Measurements from ENCODE around the gene NOTCH4. TPM values are rescaled to one million over a fixed set of nuclear protein-coding genes. Genes with fewer than 3 reads are reported as not detected.
A peak's percentile ranks its signal among the peaks of the same experiment; 100 is the strongest.
"Not testable (repeated sequence)": the region's sequence is repeated elsewhere in the genome, so short reads cannot be mapped to it uniquely, and the experiment has no call there.

NOTCH4 gene
- total RNA-seq, result under 1 TPM; 0.15 to 0.60 TPM

GRCh38 chr6:32223258-32224235, at the start of gene NOTCH4:
Gene NOTCH4, minus strand, starts transcription at chr6:32224067. Its CDS starts 139 bp downstream, at chr6:32223928.
- Mint-ChIP-seq H3K27ac (no peak within 1 kb of the TSS), H3K4me1 (no peaks in the 10 kb centered on the region), H3K27me3 (no peaks in the 10 kb centered on the region), H3K4me3 (no peak within 1 kb of the TSS), H3K36me3 (ENCODE audit: low read depth) (no peaks in the 10 kb centered on the region), H3K9me3 (no peaks in the 10 kb centered on the region)
- POLR2A ChIA-PET, result no interaction called here
- no peak for DNase-seq
- CTCF ChIA-PET, result no interaction called here

- Mint-ChIP-seq H3K36me3 (ENCODE audit: low read depth) (peaks cover 5% of the 10 kb centered on the region), H3K4me3 (no peak overlapping the region), H3K4me1 (peaks cover 15% of the 10 kb centered on the region), H3K27ac (no peak overlapping the region), H3K27me3 (peaks cover 28% of the 10 kb centered on the region), H3K9me3 (no peaks in the 10 kb centered on the region)
- no peak for DNase-seq
- CTCF ChIA-PET, result interaction anchor here (0.7 kb wide), 1 partner anchor 16 kb away, joined by 3 read pairs; no protein-coding TSS in a partner anchor
- POLR2A ChIA-PET, result no interaction called here
These were observed 47.6 kb upstream of the NOTCH4 start for GRCh38 chr6:32271429-32271828.

DNA sequence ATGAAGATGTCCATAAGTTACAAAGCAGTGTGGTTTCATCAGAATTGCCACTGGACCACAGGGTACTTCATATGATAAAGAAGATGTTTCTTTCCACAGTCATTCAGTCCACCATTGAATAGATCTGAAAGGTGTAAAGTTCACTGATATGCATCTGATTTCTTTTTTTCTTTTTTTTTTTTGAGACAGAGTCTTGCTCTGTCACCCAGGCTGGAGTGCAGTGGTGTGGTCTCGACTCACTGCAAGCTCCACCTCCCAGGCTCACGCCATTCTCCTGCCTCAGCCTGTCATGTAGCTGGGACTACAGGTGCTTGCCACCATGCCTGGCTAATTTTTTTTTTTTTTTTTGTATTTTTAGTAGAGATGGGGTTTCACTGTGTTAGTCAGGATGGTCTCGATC, 44.6 kb upstream of the NOTCH4 start:
- H3K9me3 Mint-ChIP-seq; POLR2A ChIA-PET; H3K36me3 Mint-ChIP-seq (ENCODE audit: low read depth); H3K27ac Mint-ChIP-seq; DNase-seq; H3K4me3 Mint-ChIP-seq: not testable (repeated sequence)
- CTCF ChIA-PET, result interaction anchor here (1.2 kb wide), 1 partner anchor 22 kb away, joined by 4 read pairs; no protein-coding TSS in a partner anchor
- H3K4me1 Mint-ChIP-seq, result peaks cover 12% of the 10 kb centered on the region
- peaks cover 25% of the 10 kb centered on the region for H3K27me3 Mint-ChIP-seq

GRCh38 chr6:32267035-32267434, 43.2 kb upstream of the NOTCH4 start:
- POLR2A ChIA-PET, result no interaction called here
- Mint-ChIP-seq H3K27ac (no peak overlapping the region), H3K4me3 (no peak overlapping the region), H3K36me3 (ENCODE audit: low read depth) (peaks cover 5% of the 10 kb centered on the region), H3K4me1 (peaks cover 10% of the 10 kb centered on the region), H3K9me3 (no peaks in the 10 kb centered on the region), H3K27me3 (peaks cover 22% of the 10 kb centered on the region)
- no peak for DNase-seq
- CTCF ChIA-PET, result interaction anchor here (1.2 kb wide), 1 partner anchor 20 kb away, joined by 4 read pairs; no protein-coding TSS in a partner anchor

- H3K4me3 Mint-ChIP-seq; H3K9me3 Mint-ChIP-seq; POLR2A ChIA-PET; DNase-seq; H3K27ac Mint-ChIP-seq; H3K36me3 Mint-ChIP-seq (ENCODE audit: low read depth): not testable (repeated sequence)
- CTCF ChIA-PET, result interaction anchor here (1.1 kb wide), 1 partner anchor 12 kb away, joined by 3 read pairs; no protein-coding TSS in a partner anchor
- H3K4me1 Mint-ChIP-seq, result peaks cover 16% of the 10 kb centered on the region
- H3K27me3 Mint-ChIP-seq, result peaks cover 68% of the 10 kb centered on the region
These were observed 33.4 kb upstream of the NOTCH4 start for GRCh38 chr6:32257262-32257661.

GRCh38 chr6:32255199-32256153, 31.6 kb upstream of the NOTCH4 start:
- Mint-ChIP-seq H3K9me3 (no peaks in the 10 kb centered on the region), H3K4me1 (peaks cover 19% of the 10 kb centered on the region), H3K36me3 (ENCODE audit: low read depth) (peaks cover 3% of the 10 kb centered on the region), H3K27me3 (peaks cover 59% of the 10 kb centered on the region), H3K4me3 (peak overlapping the region; percentile 2), H3K27ac (no peak overlapping the region)
- DNase-seq, result peak; percentile 41
- CTCF ChIA-PET, result interaction anchor here (0.6 to 1.8 kb wide), 7 partner anchors 8 to 554 kb away, joined by 3 to 6 read pairs (median 3); no protein-coding TSS in a partner anchor
- POLR2A ChIA-PET, result no interaction called here

DNA sequence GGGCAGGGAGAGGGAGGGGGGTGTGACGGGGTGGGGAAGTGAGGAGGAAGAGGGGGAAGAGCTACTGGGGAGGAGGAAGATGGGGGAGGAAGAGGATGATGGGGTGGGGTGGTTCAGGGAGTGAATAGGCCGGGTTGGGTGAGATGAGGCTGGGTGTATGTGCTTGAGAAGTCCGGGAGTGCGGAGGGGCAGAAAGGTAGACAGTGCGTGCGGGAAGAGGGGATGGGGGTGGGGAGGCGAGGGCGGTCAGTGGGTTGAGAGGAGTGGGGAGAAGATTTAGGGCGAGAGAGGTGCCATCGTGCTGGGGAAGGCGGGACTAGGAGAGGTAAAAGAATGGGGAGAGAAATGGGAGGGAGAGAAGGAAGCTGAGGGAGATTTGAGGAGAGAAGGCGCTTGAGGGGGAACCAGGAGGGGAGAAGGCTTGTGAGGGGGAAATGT, 30.9 kb upstream of the NOTCH4 start:
- no peak overlapping the region for H3K4me3 Mint-ChIP-seq

GRCh38 chr6:32252331-32253009, 28.6 kb upstream of the NOTCH4 start:
- Mint-ChIP-seq H3K27me3 (peaks cover 39% of the 10 kb centered on the region), H3K27ac (no peak overlapping the region), H3K4me3 (no peak overlapping the region), H3K4me1 (peaks cover 19% of the 10 kb centered on the region), H3K9me3 (peaks cover 8% of the 10 kb centered on the region), H3K36me3 (ENCODE audit: low read depth) (no peaks in the 10 kb centered on the region)
- CTCF ChIA-PET, result no interaction called here
- DNase-seq, result no peak
- POLR2A ChIA-PET, result no interaction called here

More for the DNA sequence above, 30.9 kb upstream of the NOTCH4 start:
- Mint-ChIP-seq H3K36me3 (ENCODE audit: low read depth) (peaks cover 3% of the 10 kb centered on the region), H3K27ac (no peak overlapping the region), H3K27me3 (peaks cover 52% of the 10 kb centered on the region), H3K4me1 (peaks cover 19% of the 10 kb centered on the region), H3K9me3 (peaks cover 2% of the 10 kb centered on the region)
- POLR2A ChIA-PET, result no interaction called here
- CTCF ChIA-PET, result interaction anchor here (0.6 to 1.8 kb wide), 5 partner anchors 9 to 554 kb away, joined by 3 to 6 read pairs (median 3); no protein-coding TSS in a partner anchor
- DNase-seq, result no peak

DNA sequence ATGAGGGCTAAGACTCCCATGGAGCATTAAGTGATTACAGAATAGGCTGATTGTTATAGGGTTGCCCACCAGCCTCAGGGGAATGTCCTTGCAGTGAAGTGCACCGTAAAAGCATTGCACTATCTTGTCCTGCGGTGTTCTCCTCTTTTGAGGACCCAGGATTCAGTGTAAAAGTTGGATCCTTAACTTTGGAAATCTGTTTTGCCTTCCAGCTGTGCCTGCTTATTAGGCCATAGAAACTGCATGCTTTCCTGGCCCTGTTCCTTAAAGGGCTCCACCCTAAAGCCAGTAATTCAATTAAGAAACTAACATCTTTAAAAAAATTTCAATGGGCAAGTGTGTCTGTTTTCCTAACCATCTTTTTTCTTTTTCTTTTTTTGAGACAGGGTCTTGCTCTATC, 25.4 kb upstream of the NOTCH4 start:
- H3K27ac Mint-ChIP-seq, result no peak overlapping the region
- H3K36me3 Mint-ChIP-seq (ENCODE audit: low read depth), result no peaks in the 10 kb centered on the region
- ChIA-PET POLR2A (no interaction called here), CTCF (no interaction called here)
- no peak for DNase-seq
- peaks cover 28% of the 10 kb centered on the region for H3K27me3 Mint-ChIP-seq
- peaks cover 14% of the 10 kb centered on the region for H3K4me1 Mint-ChIP-seq
- no peak overlapping the region for H3K4me3 Mint-ChIP-seq
- peaks cover 8% of the 10 kb centered on the region for H3K9me3 Mint-ChIP-seq

GRCh38 chr6:32247401-32247800, 23.5 kb upstream of the NOTCH4 start:
- ChIA-PET CTCF (interaction anchor here (1.1 to 1.2 kb wide), 3 partner anchors 9 to 129 kb away, joined by 3 to 4 read pairs (median 3); no protein-coding TSS in a partner anchor), POLR2A (no interaction called here)
- Mint-ChIP-seq H3K27ac (no peak overlapping the region), H3K36me3 (ENCODE audit: low read depth) (no peaks in the 10 kb centered on the region), H3K27me3 (peaks cover 25% of the 10 kb centered on the region), H3K4me3 (no peak overlapping the region), H3K4me1 (peaks cover 11% of the 10 kb centered on the region), H3K9me3 (peaks cover 8% of the 10 kb centered on the region)
- no peak for DNase-seq

DNA sequence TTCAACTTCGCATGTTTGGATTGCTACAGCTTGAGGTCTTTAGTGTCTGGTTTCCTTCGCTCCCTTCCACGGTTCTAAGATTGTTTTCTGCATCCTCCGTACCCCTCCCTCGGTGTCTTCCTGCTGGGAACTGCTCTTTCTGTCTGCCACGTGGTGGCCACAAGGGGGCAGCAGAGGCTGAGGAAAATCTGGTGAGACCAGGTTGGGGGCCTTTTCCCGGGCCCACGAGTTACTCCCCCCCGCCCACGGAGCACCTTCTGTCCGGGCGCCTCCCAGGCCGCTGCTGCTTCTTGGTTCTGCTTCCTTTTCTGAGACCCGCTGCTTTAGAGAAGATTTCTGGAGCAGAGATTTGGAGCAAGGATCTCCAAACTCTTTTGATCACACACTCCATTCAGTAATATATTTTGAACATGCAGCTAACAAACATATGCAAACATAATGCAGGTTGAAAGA, 21.1 kb upstream of the NOTCH4 start:
- no peak overlapping the region for H3K4me3 Mint-ChIP-seq
- peaks cover 27% of the 10 kb centered on the region for H3K27me3 Mint-ChIP-seq
- DNase-seq, result peak; percentile 67
- CTCF ChIA-PET, result interaction anchor here (0.7 to 2.3 kb wide), 15 partner anchors 9 to 623 kb away, joined by 3 to 6 read pairs (median 3); partner anchors contain the start of gene BTNL2
- peaks cover 8% of the 10 kb centered on the region for H3K9me3 Mint-ChIP-seq
- no peaks in the 10 kb centered on the region for H3K36me3 Mint-ChIP-seq (ENCODE audit: low read depth)
- peaks cover 28% of the 10 kb centered on the region for H3K4me1 Mint-ChIP-seq
- H3K27ac Mint-ChIP-seq, result no peak overlapping the region
- POLR2A ChIA-PET, result no interaction called here

- Mint-ChIP-seq H3K27ac (no peak overlapping the region), H3K36me3 (ENCODE audit: low read depth) (no peaks in the 10 kb centered on the region), H3K4me3 (no peak overlapping the region), H3K27me3 (peaks cover 27% of the 10 kb centered on the region), H3K4me1 (peaks cover 28% of the 10 kb centered on the region), H3K9me3 (peaks cover 5% of the 10 kb centered on the region)
- POLR2A ChIA-PET, result no interaction called here
- DNase-seq, result no peak
- CTCF ChIA-PET, result interaction anchor here (1.5 to 2.3 kb wide), 2 partner anchors 11 to 156 kb away, joined by 3 to 6 read pairs; no protein-coding TSS in a partner anchor
These were observed 20.4 kb upstream of the NOTCH4 start for GRCh38 chr6:32244270-32244669.
